GM12878 (cell line): ENCODE results near the gene DUOX1. TPM values are rescaled to one million over a fixed set of nuclear protein-coding genes. Genes with fewer than 3 reads are reported as not detected.

Source experiments
- ATAC-seq: fragments of 200-7000 bp; cut with Tn5 transposase; 3 replicates; pipeline ENCODE4 v1.9.1; 2020; ENCODE audit warnings: mild to moderate bottlenecking, moderate library complexity
- BruUV-seq: library from RNA; stranded (reverse); fragments of 400-500 nt; replicated peaks from 2 replicates; lab custom pipeline; 2021; lab: Mats Ljungman, UMichigan
- CTCF ChIA-PET: fragments of 300-600 bp; sonication (Branson Sonifier 250); formaldehyde crosslinking; extraction: SDS; loops from one replicate; lab custom pipeline; 2021; ENCODE audit warnings: inconsistent platforms; lab: Yijun Ruan, JAX
- POLR2A ChIA-PET: fragments of 350-600 bp; formaldehyde crosslinking; extraction: SDS; loops from one replicate; lab custom pipeline; 2021; ENCODE audit warnings: inconsistent platforms; lab: Charles Lee
- RAD21 ChIA-PET: fragments of 300-600 bp; sonication (Branson Sonifier 250); formaldehyde crosslinking; loops from one replicate; lab custom pipeline; 2023; ENCODE audit warnings: antibody characterized with exemption; ENCODE audit not compliant: unreplicated experiment; lab: Charles Lee
- SMC1A ChIA-PET: fragments of 300-600 bp; sonication (Branson Sonifier 250); formaldehyde crosslinking; loops from one replicate; lab custom pipeline; 2023; ENCODE audit not compliant: unreplicated experiment, uncharacterized antibody; lab: Charles Lee
- DNase-seq: peaks from one replicate; pipeline ENCODE4 v3.0.0-alpha.2; 2011; ENCODE audit warnings: low read depth, low spot score
- FAIRE-seq: peaks from 3 replicates; lab custom pipeline; 2011; peaks lifted over from hg19 to GRCh38; lab: Jason Lieb, UNC
- H2AFZ ChIP-seq: 2 replicates; pipeline ENCODE4 v1.6.0; 2011; ENCODE audit warnings: low read depth, low read length, control low read depth; ENCODE audit not compliant: control insufficient read depth
- H3K27ac ChIP-seq: 2 replicates; pipeline ENCODE4 v1.5.1; 2011; ENCODE audit warnings: control low read depth; ENCODE audit not compliant: control insufficient read depth, insufficient read depth
- H3K27me3 ChIP-seq, 2 experiments: replicated peaks in 1 of 2; 2 replicates each; pipeline versions ENCODE4 v1.6.0 to v1.6.1; 2011; ENCODE audit warnings: low read length in 1 of 2; ENCODE audit not compliant: control insufficient read depth in 2 of 2, insufficient read depth in 2 of 2
- H3K36me3 ChIP-seq, 2 experiments: 2 replicates each; pipeline ENCODE4 v1.5.1; 2011; ENCODE audit warnings: low read length in 1 of 2; ENCODE audit not compliant: control insufficient read depth in 2 of 2, insufficient read depth in 2 of 2
- H3K4me1 ChIP-seq: 2 replicates; pipeline ENCODE4 v1.6.1; 2011; ENCODE audit warnings: mild to moderate bottlenecking, low read length, moderate library complexity, mixed read lengths; ENCODE audit not compliant: control insufficient read depth, insufficient read depth
- H3K4me2 ChIP-seq: 2 replicates; pipeline ENCODE4 v1.6.0; 2011; ENCODE audit warnings: control low read depth; ENCODE audit not compliant: control insufficient read depth, insufficient read depth
- H3K4me3 ChIP-seq: fragments of 200-600 bp; sonication (generic); 2 replicates; pipeline ENCODE4 v1.5.1; 2016
- H3K79me2 ChIP-seq: 2 replicates; pipeline ENCODE4 v1.6.0; 2011; ENCODE audit warnings: low read length; ENCODE audit not compliant: control insufficient read depth, insufficient read depth
- H3K9ac ChIP-seq: 2 replicates; pipeline ENCODE4 v1.8.0; 2011; ENCODE audit warnings: low read length, control low read depth, mixed read lengths; ENCODE audit not compliant: control insufficient read depth, insufficient read depth
- H3K9me3 ChIP-seq: replicated peaks from 3 replicates; pipeline ENCODE4 v1.5.1; 2011; ENCODE audit warnings: mild to moderate bottlenecking, low read length; ENCODE audit not compliant: control insufficient read depth, insufficient read depth
- H4K20me1 ChIP-seq: 2 replicates; pipeline ENCODE4 v1.6.0; 2011; ENCODE audit not compliant: control insufficient read depth, insufficient read depth
- HDAC6 ChIP-seq: fragments of 200-600 bp; sonication (generic); IDR thresholded peaks from one replicate; pipeline ENCODE4 v1.8.0; 2017; ENCODE audit warnings: antibody characterized with exemption; ENCODE audit not compliant: unreplicated experiment
- RAD51 ChIP-seq: fragments of 450-650 bp; IDR thresholded peaks from 2 replicates; pipeline ENCODE4 v1.6.1; 2016; ENCODE audit warnings: moderate library complexity, mild to moderate bottlenecking, inconsistent platforms
- STAT1 ChIP-seq: fragments of 450-650 bp; conservative IDR thresholded peaks from 2 replicates; pipeline ENCODE4 v1.6.1; 2014; ENCODE audit warnings: antibody characterized with exemption, mild to moderate bottlenecking
- ZBTB33 ChIP-seq: fragments of 450-650 bp; IDR thresholded peaks from 2 replicates; pipeline ENCODE4 v1.6.1; 2017; ENCODE audit warnings: mild to moderate bottlenecking
- ZNF24 ChIP-seq: fragments of 450-650 bp; IDR thresholded peaks from 2 replicates; pipeline ENCODE4 v1.6.1; 2017; ENCODE audit warnings: antibody characterized with exemption, mild to moderate bottlenecking
- ZNF384 ChIP-seq: IDR thresholded peaks from 2 replicates; pipeline ENCODE4 v1.6.1; 2012; ENCODE audit warnings: low read depth, mild to moderate bottlenecking, low read length, improper control_type of control experiment, borderline replicate concordance
- WGBS: methylation state at CpG from one replicate; pipeline ENCODE4 v1.1.6; 2016; ENCODE audit warnings: low lambda C conversion rate; ENCODE audit not compliant: insufficient replicate concordance, insufficient coverage; ENCODE audit errors: missing lambda C conversion rate; 5-methylcytosine and 5-hydroxymethylcytosine counted together
- in situ Hi-C: fragments of 300-500 bp; cut with MboI; formaldehyde crosslinking; loops from 9 replicates; pipeline ENCODE4 v1.14.3; 2018; ENCODE audit warnings: mixed read lengths
- intact Hi-C: fragments of 100-400 bp; cut with micrococcal nuclease; formaldehyde crosslinking; loops from one replicate; pipeline ENCODE4 v1.14.2; 2022; ENCODE audit not compliant: unreplicated experiment
- polyA plus RNA-seq, 11 experiments: library from polyadenylated mRNA; depleted of rRNA in 4 of 11; unstranded in 6 of 11; stranded (reverse) in 5 of 11; fragments of >200 nt; fragmentation: Nextera tagmentation in 4 of 11; fragmentation: Illumina TruSeq in 1 of 11; extraction: Ambion mirVana in 4 of 11; extraction: Trizol in 1 of 11; gene quantifications; 1 replicate in 1 of 11; 2 replicates in 10 of 11; pipeline versions ENCODE4 v1.2.1 to v1.2.3, GENCODE V29; 2011 to 2016; ENCODE audit warnings: inconsistent platforms in 2 of 11, missing spikeins in 2 of 11, low read depth in 1 of 11
- total RNA-seq, 4 experiments: library from RNA; depleted of rRNA in 3 of 4; stranded (reverse); fragments of >200 nt in 3 of 4; fragmentation: Illumina TruSeq in 1 of 4; extraction: Trizol in 1 of 4; gene quantifications; 2 replicates each; pipeline versions ENCODE4 v1.2.1 to v1.2.3, GENCODE V29; 2013 to 2021
- TF ChIP-seq, protein P1 (sequence below): fragments of 450-650 bp; conservative IDR thresholded peaks from 2 replicates; pipeline ENCODE4 v1.6.1; 2017; ENCODE audit warnings: mild to moderate bottlenecking, moderate library complexity

Gene DUOX1
- total and polyA plus RNA-seq, 10 of the 15 experiments (the other 5 are each of a cell fraction or from before 2014, with no cell fraction given), result 0.02 to 2.1 (median 0.26) TPM; not detected in 3

GRCh38 chr15:45114751-45115085 is 15.1 kb upstream of the DUOX1 start:
- intact Hi-C loops, result no loop called here
- no peak overlapping the region for H3K4me3 ChIP-seq

More at GRCh38 chr15:45114751-45115085, 15.1 kb upstream of the DUOX1 start:
- in situ Hi-C loops, result loop anchor here (10.0 kb wide), 1 partner anchor 60 kb away; no protein-coding TSS in a partner anchor
- H3K79me2 ChIP-seq, result no peaks in the 10 kb centered on the region
- H3K27me3 ChIP-seq, result peaks cover 24 to 39% of the 10 kb centered on the region in 2 experiments
- FAIRE-seq, result no peak
- no peaks in the 10 kb centered on the region for H3K9me3 ChIP-seq
- no peak overlapping the region for H3K9ac ChIP-seq
- no peaks in the 10 kb centered on the region for H4K20me1 ChIP-seq
- no TSS peak for BruUV-seq
- H3K27ac ChIP-seq, result no peak overlapping the region
- no peaks in the 10 kb centered on the region; the same call in 1 of the 2 replicates for H3K4me1 ChIP-seq
- ChIA-PET RAD21 (no interaction called here), CTCF (interaction anchor here (1.3 kb wide), 1 partner anchor 11 kb away, joined by 5 read pairs; no protein-coding TSS in a partner anchor), SMC1A (no interaction called here)
- no peak for DNase-seq
- H3K36me3 ChIP-seq, result no peaks in the 10 kb centered on the region
- no peak overlapping the region for H3K4me2 ChIP-seq
- TF ChIP-seq RAD51, result no peak
- TF ChIP-seq ZBTB33, result no peak
- TF ChIP-seq ZNF24, result no peak
- no peak for TF ChIP-seq ZNF384
- TF ChIP-seq, protein P1, sequence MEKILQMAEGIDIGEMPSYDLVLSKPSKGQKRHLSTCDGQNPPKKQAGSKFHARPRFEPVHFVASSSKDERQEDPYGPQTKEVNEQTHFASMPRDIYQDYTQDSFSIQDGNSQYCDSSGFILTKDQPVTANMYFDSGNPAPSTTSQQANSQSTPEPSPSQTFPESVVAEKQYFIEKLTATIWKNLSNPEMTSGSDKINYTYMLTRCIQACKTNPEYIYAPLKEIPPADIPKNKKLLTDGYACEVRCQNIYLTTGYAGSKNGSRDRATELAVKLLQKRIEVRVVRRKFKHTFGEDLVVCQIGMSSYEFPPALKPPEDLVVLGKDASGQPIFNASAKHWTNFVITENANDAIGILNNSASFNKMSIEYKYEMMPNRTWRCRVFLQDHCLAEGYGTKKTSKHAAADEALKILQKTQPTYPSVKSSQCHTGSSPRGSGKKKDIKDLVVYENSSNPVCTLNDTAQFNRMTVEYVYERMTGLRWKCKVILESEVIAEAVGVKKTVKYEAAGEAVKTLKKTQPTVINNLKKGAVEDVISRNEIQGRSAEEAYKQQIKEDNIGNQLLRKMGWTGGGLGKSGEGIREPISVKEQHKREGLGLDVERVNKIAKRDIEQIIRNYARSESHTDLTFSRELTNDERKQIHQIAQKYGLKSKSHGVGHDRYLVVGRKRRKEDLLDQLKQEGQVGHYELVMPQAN, result no peak
- TF ChIP-seq STAT1, result no peak
- TF ChIP-seq HDAC6, result no peak
- TF ChIP-seq, all 136 proteins: peak for 0
- ATAC-seq, result no peak
- POLR2A ChIA-PET, result no interaction called here
- 0% methylated on average over 2 of the region's 2 CpGs for WGBS
- no peak overlapping the region for H2AFZ ChIP-seq
